Measurements from ENCODE around the gene SCARB1.

GRCh38 chr12:124847113-124848074 lies 16.3 kb downstream of the SCARB1 start:
- no peak for TF ChIP-seq CTCF (IDR thresholded peaks at IDR 0.05)
- no peak for TF ChIP-seq POLR2A (IDR thresholded peaks at IDR 0.05)
- no peak for TF ChIP-seq POLR2AphosphoS5 (IDR thresholded peaks at IDR 0.05)
